ENCODE data around the gene CFAP73. TPM values are rescaled to one million over a fixed set of nuclear protein-coding genes. Genes with fewer than 3 reads are reported as not detected.
"Not testable (repeated sequence)": the region's sequence is repeated elsewhere in the genome, so short reads cannot be mapped to it uniquely, and the experiment has no call there.

Gene CFAP73
- total RNA-seq, 1 donor from 2014 or later, result not detected

DNA sequence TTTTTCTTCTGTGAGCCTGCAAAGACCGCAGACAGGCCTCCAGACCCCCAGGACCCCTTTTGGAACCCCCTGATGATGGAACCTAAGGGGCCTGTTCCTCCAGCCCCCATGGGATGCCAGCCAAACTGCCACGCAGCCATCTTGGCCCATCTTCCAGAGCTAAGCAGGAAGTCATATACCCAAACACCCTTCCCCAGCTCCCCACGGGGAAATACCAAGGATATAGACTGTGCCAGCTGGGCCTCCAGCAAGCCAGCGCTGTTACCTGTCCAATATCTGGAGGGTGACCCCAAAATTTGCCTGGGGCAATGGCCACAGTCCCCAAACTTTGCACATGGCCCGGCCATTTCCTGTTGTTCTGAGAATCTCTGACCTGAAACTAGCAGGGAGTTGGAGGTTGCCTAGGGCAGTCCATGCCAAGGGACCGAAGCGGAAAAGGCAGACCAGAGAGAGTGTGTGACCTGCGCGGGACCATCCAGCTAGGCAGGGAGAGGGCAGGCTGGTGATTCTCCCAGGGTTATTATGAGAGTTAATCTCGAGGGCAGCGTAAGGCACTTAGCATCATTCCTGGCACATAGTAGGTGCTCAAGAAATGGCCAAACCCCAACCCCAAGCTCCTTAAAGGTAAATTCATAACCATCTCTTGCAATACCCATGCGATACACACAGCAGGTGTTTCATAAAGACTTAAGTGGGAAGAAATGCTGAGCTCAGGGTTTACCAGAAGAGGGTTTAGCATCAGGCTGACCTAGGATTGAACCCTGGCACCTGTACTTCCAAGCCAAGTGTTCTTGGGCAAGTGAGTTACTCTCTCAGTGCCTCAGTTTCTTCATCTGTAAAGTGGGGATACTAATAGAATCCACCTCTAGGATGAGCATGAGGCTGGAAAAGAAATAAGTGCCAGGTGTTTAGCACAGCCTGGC is 11.4 kb upstream of the CFAP73 start:
- Mint-ChIP-seq H3K27me3 (ENCODE audit: low read depth) (peaks cover 25% of the 10 kb centered on the region), H3K4me3 (ENCODE audit: unreplicated experiment) (no peak overlapping the region), H3K4me1 (ENCODE audit: low read depth) (no peaks in the 10 kb centered on the region), H3K27ac (ENCODE audit: unreplicated experiment) (no peak overlapping the region), H3K36me3 (ENCODE audit: low read depth) (no peaks in the 10 kb centered on the region), H3K9me3 (ENCODE audit: low read depth) (no peaks in the 10 kb centered on the region)
- DNase-seq (ENCODE audit: low spot score), result peak; percentile 40
- TF ChIP-seq, protein P1, sequence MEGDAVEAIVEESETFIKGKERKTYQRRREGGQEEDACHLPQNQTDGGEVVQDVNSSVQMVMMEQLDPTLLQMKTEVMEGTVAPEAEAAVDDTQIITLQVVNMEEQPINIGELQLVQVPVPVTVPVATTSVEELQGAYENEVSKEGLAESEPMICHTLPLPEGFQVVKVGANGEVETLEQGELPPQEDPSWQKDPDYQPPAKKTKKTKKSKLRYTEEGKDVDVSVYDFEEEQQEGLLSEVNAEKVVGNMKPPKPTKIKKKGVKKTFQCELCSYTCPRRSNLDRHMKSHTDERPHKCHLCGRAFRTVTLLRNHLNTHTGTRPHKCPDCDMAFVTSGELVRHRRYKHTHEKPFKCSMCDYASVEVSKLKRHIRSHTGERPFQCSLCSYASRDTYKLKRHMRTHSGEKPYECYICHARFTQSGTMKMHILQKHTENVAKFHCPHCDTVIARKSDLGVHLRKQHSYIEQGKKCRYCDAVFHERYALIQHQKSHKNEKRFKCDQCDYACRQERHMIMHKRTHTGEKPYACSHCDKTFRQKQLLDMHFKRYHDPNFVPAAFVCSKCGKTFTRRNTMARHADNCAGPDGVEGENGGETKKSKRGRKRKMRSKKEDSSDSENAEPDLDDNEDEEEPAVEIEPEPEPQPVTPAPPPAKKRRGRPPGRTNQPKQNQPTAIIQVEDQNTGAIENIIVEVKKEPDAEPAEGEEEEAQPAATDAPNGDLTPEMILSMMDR (IDR thresholded peaks at IDR 0.05), result no peak

DNA sequence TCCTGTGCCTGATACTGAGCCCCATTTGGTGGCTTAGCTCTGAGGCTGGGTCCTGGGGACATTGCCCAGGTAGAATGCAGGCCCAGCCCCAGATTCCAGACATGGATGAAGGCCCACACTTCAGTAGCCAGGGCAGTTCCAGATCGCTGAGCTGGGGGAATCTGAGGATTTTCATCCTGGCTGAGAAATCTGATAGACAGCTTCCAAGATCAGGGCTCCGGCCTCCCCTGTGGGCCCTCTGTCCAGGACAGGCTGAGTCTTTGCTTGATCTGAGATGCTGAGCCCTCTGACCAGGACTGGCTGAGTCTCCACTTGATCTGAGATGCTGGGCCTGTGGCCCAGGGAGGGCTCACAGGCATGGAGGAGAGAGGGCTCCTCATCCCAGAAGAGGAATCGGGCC is 10.7 kb upstream of the CFAP73 start:
- Mint-ChIP-seq H3K4me1 (ENCODE audit: low read depth) (no peaks in the 10 kb centered on the region), H3K27me3 (ENCODE audit: low read depth) (peaks cover 25% of the 10 kb centered on the region), H3K4me3 (ENCODE audit: unreplicated experiment) (no peak overlapping the region), H3K27ac (ENCODE audit: unreplicated experiment) (no peak overlapping the region), H3K36me3 (ENCODE audit: low read depth) (no peaks in the 10 kb centered on the region), H3K9me3 (ENCODE audit: low read depth) (no peaks in the 10 kb centered on the region)
- DNase-seq (ENCODE audit: low spot score), result peak; percentile 49
- TF ChIP-seq, protein P1 (IDR thresholded peaks at IDR 0.05), result no peak

DNA sequence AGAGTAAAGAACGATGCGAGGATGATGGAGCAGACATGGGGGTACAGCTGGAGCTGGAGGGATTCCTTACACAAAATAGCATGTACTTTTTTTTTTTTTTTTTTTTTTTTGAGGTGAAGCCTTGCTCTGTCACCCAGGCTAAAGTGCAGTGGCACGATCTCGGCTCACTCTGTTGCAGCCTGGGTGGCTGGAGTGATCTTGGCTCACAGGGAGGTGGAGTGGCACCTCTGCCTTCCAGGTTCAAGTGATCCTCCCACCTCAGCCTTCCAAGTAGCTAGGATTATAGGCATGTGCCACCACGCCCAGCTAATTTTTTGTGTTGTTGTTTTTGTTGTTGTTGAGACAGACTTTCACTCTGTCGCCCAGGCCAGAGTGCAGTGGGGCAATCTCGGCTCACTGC is 8.8 kb upstream of the CFAP73 start:
- no peaks in the 10 kb centered on the region for H3K4me1 Mint-ChIP-seq (ENCODE audit: low read depth)
- H3K9me3 Mint-ChIP-seq (ENCODE audit: low read depth), result no peaks in the 10 kb centered on the region
- no peak overlapping the region for H3K27ac Mint-ChIP-seq (ENCODE audit: unreplicated experiment)
- H3K36me3 Mint-ChIP-seq (ENCODE audit: low read depth), result no peaks in the 10 kb centered on the region
- DNase-seq (ENCODE audit: low spot score), result no peak
- H3K4me3 Mint-ChIP-seq (ENCODE audit: unreplicated experiment), result no peak overlapping the region
- TF ChIP-seq, protein P1 (IDR thresholded peaks at IDR 0.05), result no peak
- H3K27me3 Mint-ChIP-seq (ENCODE audit: low read depth), result peaks cover 21% of the 10 kb centered on the region

DNA sequence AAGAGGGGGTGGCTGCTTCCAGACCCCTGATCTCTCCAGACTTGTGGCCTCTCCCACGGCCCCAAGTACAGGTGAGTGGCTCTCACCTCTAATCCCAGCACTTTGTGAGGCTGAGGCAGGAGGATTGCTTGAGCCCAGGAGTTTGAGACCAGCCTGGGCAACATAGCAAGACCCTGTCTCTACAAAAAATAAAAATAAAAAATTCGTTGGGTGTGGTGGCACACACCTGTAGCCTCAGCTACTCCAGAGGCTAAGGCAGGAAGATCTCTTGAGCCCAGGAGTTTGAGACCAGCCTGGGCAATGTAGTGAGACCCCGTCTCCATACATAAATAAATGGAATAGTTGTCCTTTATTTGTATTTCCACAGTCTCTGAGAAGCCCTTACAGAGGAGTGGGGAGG is 7.8 kb upstream of the CFAP73 start:
- H3K36me3 Mint-ChIP-seq (ENCODE audit: low read depth); H3K4me3 Mint-ChIP-seq (ENCODE audit: unreplicated experiment); H3K4me1 Mint-ChIP-seq (ENCODE audit: low read depth); H3K27ac Mint-ChIP-seq (ENCODE audit: unreplicated experiment); DNase-seq (ENCODE audit: low spot score); H3K9me3 Mint-ChIP-seq (ENCODE audit: low read depth): not testable (repeated sequence)
- H3K27me3 Mint-ChIP-seq (ENCODE audit: low read depth), result peaks cover 12% of the 10 kb centered on the region

DNA sequence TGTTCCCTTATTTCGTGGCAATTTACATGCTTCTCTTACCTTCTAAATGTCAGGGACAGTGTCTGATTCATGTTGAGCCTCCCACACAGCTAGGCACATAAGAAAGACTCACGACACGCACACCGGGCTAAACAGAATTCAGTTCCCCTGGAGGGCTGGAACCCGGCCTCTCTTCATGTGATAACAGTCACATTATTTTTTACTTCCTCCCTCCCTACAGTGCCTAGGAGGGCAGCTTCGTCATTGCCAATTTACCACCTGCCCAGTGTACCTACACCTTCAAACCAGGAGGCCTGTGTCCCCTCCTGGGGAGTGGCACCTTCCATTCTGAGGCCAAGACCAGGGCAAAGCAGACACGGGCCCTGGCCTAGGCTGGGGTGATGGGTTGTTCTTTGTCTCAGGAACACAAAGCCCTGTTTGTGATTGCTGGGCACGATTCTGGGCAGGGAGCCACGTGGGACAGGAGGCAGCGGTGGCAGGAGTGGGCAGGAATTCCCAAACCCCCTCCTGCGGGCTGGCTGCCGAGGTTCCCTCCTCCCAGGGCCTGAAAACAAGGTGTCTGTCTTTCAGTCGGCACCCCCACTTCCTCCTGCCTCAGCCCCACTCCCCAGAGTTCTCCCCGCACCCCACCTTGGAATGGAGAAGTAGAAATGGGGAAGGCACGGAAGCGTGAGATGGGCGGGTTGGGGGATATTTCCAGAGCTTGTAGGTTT is 7.2 kb upstream of the CFAP73 start:
- Mint-ChIP-seq H3K9me3 (ENCODE audit: low read depth) (peaks cover 7% of the 10 kb centered on the region), H3K36me3 (ENCODE audit: low read depth) (no peaks in the 10 kb centered on the region), H3K27ac (ENCODE audit: unreplicated experiment) (no peak overlapping the region), H3K27me3 (ENCODE audit: low read depth) (peaks cover 12% of the 10 kb centered on the region), H3K4me3 (ENCODE audit: unreplicated experiment) (no peak overlapping the region), H3K4me1 (ENCODE audit: low read depth) (no peaks in the 10 kb centered on the region)
- TF ChIP-seq, protein P1 (IDR thresholded peaks at IDR 0.05), result no peak
- no peak for DNase-seq (ENCODE audit: low spot score)

All from chondrocyte (in vitro differentiated cells).